Transverse colon (tissue), 4 donors: ENCODE data around the gene MYO16.

Experiments used
- POLR2AphosphoS5 ChIP-seq, 3 donors: sonication (generic); formaldehyde crosslinking; IDR thresholded peaks; one replicate each; pipeline ENCODE4 v1.6.1; 2016; ENCODE audit warnings: antibody characterized with exemption in 3 of 3
- TF ChIP-seq, protein P1 (sequence below), 5 experiments: fragments of 200-600 bp in 3 of 5; fragments of 450-650 bp in 2 of 5; sonication (generic) in 3 of 5; IDR thresholded peaks; 1 replicate in 2 of 5; 2 replicates in 3 of 5; pipeline ENCODE4 v1.5.1; 2016 to 2017; ENCODE audit warnings: antibody characterized with exemption in 5 of 5, inconsistent platforms in 3 of 5, mild to moderate bottlenecking in 2 of 5, moderate library complexity in 1 of 5

DNA sequence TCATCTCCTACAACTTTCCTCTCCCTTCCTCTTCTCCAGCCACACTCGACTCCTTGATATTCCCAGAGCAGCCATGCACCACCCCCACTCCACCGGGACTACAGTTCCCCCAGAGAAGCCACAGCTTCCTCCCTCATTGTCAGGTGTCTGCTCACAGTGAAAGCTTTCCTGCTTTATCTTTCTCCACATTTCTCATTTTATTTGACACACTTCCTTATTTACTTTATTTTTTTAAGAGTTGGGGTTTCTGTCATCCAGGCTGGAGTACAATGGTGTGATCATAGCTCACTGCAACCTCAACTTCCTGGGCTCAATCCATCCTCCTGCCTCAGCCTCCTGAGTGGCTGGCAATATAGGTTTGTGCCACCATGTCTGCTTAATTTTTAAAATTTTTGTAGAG, 464.6 kb downstream of the MYO16 start:
- no peak for TF ChIP-seq POLR2AphosphoS5 (IDR thresholded peaks at IDR 0.05)
- TF ChIP-seq, protein P1, sequence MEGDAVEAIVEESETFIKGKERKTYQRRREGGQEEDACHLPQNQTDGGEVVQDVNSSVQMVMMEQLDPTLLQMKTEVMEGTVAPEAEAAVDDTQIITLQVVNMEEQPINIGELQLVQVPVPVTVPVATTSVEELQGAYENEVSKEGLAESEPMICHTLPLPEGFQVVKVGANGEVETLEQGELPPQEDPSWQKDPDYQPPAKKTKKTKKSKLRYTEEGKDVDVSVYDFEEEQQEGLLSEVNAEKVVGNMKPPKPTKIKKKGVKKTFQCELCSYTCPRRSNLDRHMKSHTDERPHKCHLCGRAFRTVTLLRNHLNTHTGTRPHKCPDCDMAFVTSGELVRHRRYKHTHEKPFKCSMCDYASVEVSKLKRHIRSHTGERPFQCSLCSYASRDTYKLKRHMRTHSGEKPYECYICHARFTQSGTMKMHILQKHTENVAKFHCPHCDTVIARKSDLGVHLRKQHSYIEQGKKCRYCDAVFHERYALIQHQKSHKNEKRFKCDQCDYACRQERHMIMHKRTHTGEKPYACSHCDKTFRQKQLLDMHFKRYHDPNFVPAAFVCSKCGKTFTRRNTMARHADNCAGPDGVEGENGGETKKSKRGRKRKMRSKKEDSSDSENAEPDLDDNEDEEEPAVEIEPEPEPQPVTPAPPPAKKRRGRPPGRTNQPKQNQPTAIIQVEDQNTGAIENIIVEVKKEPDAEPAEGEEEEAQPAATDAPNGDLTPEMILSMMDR (IDR thresholded peaks at IDR 0.05): no peak
